ENCODE measurements around the gene TSG101.

The TSG101 gene

GRCh38 chr11:18491924-18492323 lies 34.8 kb downstream of the TSG101 start:
- DNase-seq = no peak

DNA sequence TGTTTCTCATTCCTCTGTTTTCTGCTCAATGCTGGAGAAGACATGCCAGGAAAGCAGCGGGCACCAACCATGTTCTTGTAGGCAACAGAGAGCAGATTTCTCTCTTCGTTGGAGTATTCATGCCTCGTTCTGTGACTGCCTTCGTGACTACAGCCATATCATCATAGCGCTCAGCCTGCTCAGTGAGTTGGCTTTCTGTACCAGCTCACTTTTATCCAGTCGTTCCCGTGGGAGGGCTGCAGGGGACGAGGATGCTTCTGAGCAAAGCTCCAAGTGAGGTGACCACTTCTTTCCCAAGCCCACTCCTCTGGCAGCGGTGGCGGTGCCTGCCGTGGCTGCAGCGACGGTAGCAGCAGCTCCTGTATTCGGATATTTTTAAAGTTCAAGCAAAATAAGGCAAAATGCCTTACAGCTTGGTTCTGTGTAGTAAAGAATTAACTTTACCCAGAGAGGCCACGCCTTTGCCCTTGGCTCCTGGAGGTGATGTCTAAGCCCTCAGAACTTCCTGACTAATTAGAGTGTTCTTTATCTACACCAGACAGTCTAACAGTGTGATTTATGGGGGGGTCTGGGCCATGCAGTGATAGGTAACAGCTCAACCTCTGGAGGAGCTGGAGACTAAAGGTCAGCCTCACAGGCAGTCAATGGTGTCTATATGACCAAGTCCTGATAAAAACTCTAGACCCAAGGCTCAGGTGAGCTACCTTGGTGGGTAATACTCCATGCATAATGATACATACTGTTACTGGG lies 35.8 kb downstream of the TSG101 start:
- DNase-seq = no peak

GRCh38 chr11:18490319-18490718 lies 36.4 kb downstream of the TSG101 start:
- no peak for DNase-seq

DNA sequence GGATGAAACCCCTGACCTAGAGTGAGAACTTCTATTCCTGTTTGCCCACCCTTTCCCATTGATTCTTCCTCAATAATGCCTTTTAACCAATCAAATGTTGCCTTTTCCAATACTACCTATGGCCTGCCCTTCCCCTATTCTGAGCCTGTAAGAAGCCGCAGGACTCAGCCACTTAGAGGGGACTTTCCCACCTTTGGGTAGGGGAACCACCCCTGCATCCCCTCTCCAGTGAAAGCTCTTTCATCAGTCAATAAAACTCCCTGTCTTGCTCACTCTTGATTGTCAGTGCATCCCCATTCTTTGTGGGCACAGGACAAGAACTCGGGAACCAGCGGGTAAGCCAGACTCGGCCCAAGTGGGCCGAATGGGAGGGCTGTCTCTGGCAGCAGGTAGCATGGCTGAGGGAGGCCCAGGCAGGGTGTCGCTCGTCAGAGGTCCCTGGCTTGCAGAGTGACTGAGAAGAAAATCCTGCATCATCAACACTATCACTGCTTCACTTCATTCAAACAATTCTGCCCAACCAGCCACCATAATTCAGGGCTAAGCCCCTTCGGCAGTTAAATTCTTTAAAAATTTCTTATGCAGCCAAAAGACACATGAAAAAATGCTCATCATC lies 40.7 kb downstream of the TSG101 start:
- DNase-seq = no peak

GRCh38 chr11:18479063-18479462 lies 47.7 kb downstream of the TSG101 start:
- DNase-seq = no peak

GRCh38 chr11:18472587-18472986 lies 54.2 kb downstream of the TSG101 start:
- no peak for DNase-seq

GRCh38 chr11:18471995-18472394 lies 54.7 kb downstream of the TSG101 start:
- no peak for DNase-seq

DNA sequence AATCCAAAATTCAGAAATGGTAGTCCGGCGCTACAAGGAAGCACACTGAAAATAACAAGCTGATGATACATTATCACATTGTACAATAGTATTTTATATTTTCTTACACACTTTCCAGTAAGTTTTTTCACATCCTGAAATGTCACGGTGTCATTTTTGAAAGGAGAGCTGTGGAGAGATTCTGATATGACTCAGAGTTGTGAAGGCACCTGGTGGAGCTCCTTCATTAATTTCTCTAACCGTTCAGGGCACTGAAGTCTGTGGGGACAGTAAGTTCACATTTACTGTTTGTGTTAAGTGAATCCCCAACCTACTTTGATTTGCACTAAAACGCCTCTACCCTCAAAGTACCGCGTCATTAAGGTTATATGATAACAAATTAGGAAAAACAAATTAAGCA lies 57.8 kb downstream of the TSG101 start:
- DNase-seq = no peak

DNA sequence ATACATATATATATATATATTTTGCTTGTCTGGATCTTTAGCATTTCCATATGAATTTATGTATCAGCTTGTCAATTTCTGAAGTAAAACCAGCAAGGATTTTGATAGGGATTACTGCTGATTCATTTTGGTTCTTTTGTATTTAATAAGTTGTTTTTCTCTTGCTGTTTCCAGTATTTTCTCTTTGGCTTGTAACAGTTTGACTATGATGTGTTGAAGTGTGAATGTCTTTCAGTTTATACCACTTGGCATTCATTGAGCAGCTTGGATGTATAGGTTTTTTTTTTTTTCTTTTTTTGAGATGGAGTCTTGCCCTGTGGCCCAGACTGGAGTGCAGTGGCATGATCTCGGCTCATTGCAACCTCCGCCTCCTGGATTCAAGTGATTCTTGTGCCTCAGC lies 58.7 kb downstream of the TSG101 start:
- DNase-seq = no peak

GRCh38 chr11:18466402-18466801 lies 60.3 kb downstream of the TSG101 start:
- DNase-seq = no peak

DNA sequence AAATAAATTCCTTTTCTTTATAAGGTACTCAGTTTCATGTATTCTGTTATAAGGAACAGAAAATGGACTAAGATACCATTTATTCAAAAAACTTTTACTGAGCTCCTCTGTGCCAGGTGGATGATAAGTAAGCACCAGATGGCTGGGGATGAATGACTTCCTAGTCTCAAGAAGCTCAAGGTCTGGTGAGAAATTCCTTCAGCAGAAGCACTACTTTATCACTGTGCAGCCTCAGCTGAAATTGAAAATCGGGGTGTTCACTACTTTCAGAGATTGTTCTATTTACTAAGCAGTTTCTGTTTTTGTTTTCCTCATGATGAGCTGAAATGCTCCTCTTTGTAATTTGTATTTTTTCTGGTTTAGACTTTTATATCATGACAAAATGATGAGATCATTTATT lies 63.3 kb downstream of the TSG101 start:
- no peak for DNase-seq

- no peak for DNase-seq
Observed at GRCh38 chr11:18461909-18462308, 64.8 kb downstream of the TSG101 start.

DNA sequence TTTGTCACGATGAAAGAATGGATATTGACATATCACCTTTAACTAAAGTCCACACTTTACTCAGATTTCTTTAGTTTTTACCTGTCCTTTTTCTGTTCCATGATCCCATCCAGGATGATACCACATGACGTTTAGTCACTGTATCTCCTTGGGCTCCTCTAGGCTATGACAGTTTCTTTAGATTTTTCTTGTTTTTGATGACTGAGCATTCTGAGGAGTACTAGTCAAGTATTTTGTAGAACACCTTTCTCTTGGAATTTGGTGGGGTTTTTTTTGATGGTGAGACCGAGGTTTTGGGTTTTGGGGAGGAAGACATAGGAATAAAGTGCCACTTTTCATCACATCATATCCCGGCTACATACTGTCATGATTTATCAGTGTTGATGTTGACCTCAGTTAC lies 67.1 kb downstream of the TSG101 start:
- DNase-seq = no peak

GRCh38 chr11:18457450-18457849 lies 69.3 kb downstream of the TSG101 start:
- DNase-seq = no peak

GRCh38 chr11:18455686-18456372 lies 70.9 kb downstream of the TSG101 start, which contains the start of gene LDHAL6A:
Gene LDHAL6A, plus strand, starts transcription at chr11:18455856. Its CDS starts 825 bp downstream, at chr11:18456681.
- no peak for DNase-seq

DNA sequence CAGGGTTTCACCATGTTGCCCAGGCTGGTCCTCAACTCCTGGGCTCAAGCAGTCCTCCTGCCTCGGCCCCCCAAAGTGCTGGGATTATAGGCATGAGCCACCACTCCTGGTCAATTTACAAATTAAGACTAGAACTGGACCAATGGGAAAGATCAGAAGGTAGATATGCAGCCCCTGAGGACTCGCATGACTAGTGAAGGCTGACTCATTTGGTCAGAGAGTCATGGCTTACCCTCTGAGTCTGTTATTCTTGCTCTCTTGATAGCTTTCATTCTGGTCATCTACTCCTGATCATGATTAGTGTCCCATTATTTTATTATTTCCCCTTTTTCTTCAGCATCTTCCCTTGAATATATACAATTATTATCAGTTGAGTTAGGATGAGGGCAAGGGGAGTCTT lies 73.8 kb downstream of the TSG101 start:
- no peak for DNase-seq

DNA sequence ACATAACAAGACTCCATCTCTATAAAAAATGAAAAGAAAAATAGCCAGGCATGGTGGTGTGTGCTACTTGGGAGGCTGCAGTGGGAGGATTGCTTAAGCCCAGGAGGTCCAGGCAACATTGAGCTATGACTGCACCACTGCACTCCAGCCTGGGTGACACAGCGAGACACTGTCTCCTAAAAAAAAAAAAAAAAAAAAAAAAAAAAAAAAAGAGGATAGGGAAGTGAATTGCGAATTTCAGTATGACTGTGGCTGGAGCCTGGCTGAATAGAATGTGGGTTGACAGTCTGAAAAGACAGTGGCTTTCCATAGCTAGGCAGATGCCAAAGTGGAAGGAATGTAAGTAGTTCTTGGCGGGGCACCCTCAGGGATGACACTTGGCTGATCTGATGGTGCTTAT lies 77.5 kb downstream of the TSG101 start:
- no peak for DNase-seq

GRCh38 chr11:18438691-18439090 lies 88.1 kb downstream of the TSG101 start:
- DNase-seq = no peak

Measured in NCI-H345 (cell line).